NB4 (cell line): ENCODE measurements around the gene IGF2BP3.

Experiments used
- DNase-seq: peaks from one replicate; pipeline ENCODE4 v3.0.0; 2010; ENCODE audit warnings: low read depth
- H3K4me3 ChIP-seq: one replicate; pipeline ENCODE4 v1.5.1; 2011; ENCODE audit warnings: mild to moderate bottlenecking, low read depth, low read length, moderate library complexity
- MYC ChIP-seq: IDR thresholded peaks from 2 replicates; pipeline ENCODE4 v1.6.1; 2011; ENCODE audit warnings: low read depth, low read length
- POLR2A ChIP-seq: IDR thresholded peaks from 2 replicates; pipeline ENCODE4 v1.6.1; 2011; ENCODE audit warnings: mild to moderate bottlenecking; ENCODE audit not compliant: insufficient read length; ENCODE audit errors: extremely low read depth
- TF ChIP-seq, protein P1 (sequence below): IDR thresholded peaks from 2 replicates; pipeline ENCODE4 v1.6.1; 2011; ENCODE audit warnings: low read depth, low read length
- TF ChIP-seq, protein P2 (sequence below): IDR thresholded peaks from one replicate; pipeline ENCODE4 v1.5.1; 2012; ENCODE audit warnings: low read depth, low read length

Gene IGF2BP3

DNA sequence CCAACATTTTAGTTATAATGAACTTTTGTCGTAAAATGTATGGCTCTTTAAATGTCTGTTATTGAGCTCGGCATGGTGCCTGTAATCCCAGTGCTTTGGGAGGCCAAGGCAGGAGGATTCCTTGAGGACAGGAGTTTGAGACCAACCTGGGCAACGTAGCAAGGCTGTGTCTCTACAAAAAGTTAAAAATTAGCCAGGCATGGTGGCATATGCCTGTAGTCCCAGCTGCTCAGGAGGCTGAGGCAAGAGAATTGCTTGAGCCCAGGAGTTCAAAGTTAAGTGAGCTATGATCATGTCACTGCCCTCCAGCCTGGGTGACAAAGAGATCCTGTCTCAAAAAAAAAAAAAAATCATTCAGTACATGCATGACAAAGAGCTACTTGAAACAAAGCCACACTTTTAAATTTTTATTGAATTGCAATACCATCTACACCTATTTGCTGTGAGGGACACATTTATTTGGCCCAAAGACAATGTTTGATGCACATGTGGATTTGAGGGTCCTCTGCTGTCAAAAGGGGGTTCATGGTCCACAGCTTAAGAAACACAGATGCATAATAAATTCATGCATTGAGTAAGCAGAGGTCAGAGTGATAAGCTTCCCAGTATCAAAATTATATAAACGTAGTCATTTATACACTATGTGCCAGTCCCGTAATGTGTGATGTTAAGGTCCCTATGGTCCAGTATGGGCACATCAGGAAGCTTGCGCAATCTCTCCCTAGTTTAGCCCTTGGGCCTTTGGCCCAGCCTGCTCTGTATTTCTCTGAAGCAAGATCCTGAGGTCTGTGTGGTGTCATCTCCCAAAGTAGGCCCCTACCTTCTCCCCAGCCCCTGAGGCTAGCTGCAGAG, 175.5 kb downstream of the IGF2BP3 start:
- TF ChIP-seq MYC: 0 out of 2 replicates have a peak, but pooled peaks have one; percentile 11
- TF ChIP-seq, protein P1, sequence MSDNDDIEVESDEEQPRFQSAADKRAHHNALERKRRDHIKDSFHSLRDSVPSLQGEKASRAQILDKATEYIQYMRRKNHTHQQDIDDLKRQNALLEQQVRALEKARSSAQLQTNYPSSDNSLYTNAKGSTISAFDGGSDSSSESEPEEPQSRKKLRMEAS: no peak; the same call in 1 of the 2 replicates
- TF ChIP-seq, protein P2, sequence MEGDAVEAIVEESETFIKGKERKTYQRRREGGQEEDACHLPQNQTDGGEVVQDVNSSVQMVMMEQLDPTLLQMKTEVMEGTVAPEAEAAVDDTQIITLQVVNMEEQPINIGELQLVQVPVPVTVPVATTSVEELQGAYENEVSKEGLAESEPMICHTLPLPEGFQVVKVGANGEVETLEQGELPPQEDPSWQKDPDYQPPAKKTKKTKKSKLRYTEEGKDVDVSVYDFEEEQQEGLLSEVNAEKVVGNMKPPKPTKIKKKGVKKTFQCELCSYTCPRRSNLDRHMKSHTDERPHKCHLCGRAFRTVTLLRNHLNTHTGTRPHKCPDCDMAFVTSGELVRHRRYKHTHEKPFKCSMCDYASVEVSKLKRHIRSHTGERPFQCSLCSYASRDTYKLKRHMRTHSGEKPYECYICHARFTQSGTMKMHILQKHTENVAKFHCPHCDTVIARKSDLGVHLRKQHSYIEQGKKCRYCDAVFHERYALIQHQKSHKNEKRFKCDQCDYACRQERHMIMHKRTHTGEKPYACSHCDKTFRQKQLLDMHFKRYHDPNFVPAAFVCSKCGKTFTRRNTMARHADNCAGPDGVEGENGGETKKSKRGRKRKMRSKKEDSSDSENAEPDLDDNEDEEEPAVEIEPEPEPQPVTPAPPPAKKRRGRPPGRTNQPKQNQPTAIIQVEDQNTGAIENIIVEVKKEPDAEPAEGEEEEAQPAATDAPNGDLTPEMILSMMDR: no peak
- TF ChIP-seq POLR2A: no peak
- no peak overlapping the region for H3K4me3 ChIP-seq
- DNase-seq: peak; percentile 92

DNA sequence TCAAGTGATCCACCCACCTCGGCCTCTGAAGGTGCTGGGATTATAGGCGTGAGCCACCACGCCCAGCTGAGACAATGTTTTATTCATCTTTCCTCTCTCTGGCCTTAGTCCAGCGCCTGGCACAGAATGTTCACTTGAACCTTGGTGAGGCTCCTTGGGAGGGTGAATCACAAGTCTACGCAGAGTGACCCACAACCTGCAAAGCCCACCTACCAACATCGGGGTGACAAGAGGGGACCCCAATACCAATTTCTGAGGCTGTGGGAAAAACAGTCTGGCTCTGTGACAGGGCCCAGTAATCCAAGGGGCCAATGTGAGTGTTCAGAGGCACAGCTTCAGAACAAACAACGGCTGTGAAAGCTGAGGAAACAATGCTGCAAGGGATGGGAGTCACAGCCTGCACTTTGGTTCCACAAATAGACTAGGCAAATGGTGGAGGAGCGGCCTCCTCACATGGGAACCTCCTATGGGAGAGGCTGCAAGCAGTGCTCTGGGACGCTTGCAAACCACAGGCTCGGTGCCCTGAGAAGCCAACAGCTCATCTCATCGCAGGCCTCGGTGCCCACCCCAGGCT, 176.7 kb downstream of the IGF2BP3 start:
- H3K4me3 ChIP-seq: no peak overlapping the region
- no peak for DNase-seq
- TF ChIP-seq POLR2A: no peak
- TF ChIP-seq, protein P1: no peak
- no peak for TF ChIP-seq MYC
- TF ChIP-seq, protein P2: no peak

DNA sequence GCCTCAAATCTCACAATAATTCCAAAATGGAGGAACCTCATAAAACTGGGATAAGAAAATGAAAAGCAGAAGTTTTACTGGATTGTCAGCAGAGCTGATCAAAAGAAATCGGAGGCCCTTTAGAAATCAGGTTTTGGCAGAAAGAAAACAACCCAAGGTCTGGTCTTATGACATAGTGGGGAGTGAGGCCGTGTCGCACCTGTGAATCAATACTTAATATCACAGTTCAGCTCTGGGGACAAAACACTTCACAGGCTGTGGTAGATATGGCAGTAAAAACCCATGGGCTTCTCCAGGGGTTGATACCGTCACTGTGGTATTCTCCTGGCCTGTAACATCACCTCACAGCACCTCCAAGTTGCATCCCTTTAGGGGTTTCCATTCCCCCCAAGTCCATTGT, 177.7 kb downstream of the IGF2BP3 start:
- TF ChIP-seq MYC (no peak), POLR2A (no peak)
- TF ChIP-seq, protein P1: no peak
- TF ChIP-seq, protein P2: no peak
- DNase-seq: no peak
- no peak overlapping the region for H3K4me3 ChIP-seq

DNA sequence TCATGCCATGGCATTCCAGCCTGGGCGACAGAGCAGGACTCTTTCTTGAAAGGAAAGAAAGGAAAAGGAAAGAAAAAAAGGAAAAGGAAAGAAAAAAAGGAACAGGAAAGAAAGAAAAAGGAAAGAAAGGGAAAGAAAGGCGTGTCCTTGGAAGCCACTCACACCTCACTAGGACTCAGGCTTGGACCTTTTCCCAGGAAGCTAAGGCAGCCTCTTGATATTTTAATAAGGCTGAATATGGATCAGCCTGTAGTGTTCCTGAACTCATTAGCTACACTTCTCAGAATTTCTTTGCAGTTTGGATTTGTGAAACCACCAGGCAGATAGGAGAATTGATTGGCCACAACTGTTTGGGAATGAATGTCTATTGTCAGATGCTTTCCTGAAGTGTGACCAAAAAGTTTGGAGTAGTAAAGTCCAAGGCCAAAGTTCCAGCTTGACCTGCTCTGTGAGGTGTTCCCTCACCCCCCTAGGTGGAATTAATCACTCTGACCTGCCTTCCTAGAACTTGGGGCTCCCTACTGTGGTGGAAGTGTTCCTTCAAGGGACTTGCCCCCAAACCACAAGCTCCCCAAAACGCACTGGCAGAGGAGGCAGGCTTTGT, 178.2 kb downstream of the IGF2BP3 start:
- DNase-seq: no peak
- TF ChIP-seq, protein P2: no peak
- TF ChIP-seq, protein P1: no peak
- TF ChIP-seq MYC (no peak), POLR2A (no peak)
- H3K4me3 ChIP-seq: no peak overlapping the region

DNA sequence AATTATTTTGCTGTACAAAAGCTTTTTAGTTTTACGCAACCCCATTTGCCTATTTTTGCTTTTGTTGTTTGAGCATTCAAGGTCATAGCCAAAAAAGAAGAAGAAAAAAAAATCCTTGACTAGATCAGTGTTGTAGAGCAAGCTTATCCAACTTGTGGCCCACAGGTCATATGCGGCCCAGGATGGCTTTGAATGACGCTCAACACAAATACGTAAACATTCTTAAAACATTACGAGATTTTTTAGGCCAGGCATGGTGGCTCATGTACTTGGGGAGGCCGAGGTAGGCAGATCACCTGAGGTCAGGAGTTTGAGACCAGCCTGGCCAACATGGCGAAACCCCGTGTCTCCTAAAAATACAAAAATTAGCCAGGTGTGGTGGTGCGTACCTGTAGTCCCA, 179.3 kb downstream of the IGF2BP3 start:
- no peak for DNase-seq
- TF ChIP-seq MYC (no peak), POLR2A (no peak)
- TF ChIP-seq, protein P1: no peak
- TF ChIP-seq, protein P2: no peak
- no peak overlapping the region for H3K4me3 ChIP-seq
